ENCODE results near the gene XDH. TPM values are rescaled to one million over a fixed set of nuclear protein-coding genes. Genes with fewer than 3 reads are reported as not detected.

XDH gene
- total and polyA plus RNA-seq, 7 experiments from 2014 or later = 0.36 TPM; not detected in 6

- no peak for DNase-seq
- intact Hi-C loops (cut with micrococcal nuclease) = no loop called here
- ATAC-seq = no peak
- no peaks in the 10 kb centered on the region for H3K36me3 Mint-ChIP-seq
- Histone ChIP-seq H3K4me3 (ENCODE audit: low read length) (no peak overlapping the region), H3K27ac (ENCODE audit: low read depth, low read length) (no peak overlapping the region), H3K27me3 (ENCODE audit: control insufficient read depth in 2 of 2, insufficient read depth in 2 of 2, low read length in 2 of 2) (no peaks in the 10 kb centered on the region), H3K4me1 (ENCODE audit: control insufficient read depth in 2 of 2, insufficient read depth in 2 of 2, low read length in 2 of 2) (peaks cover 11 to 15% of the 10 kb centered on the region in 2 donors), H3K9me3 (ENCODE audit: control insufficient read depth in 2 of 3, low read length in 3 of 3) (no peaks in the 10 kb centered on the region), H3K36me3 (ENCODE audit: control insufficient read depth in 2 of 3, insufficient read depth in 3 of 3, low read length in 3 of 3) (no peaks in the 10 kb centered on the region)
- peaks cover 5 to 16% (median 12%) of the 10 kb centered on the region in 7 donors for H3K4me1 Mint-ChIP-seq
- POLR2A ChIA-PET = no interaction called here
- H3K27ac Mint-ChIP-seq = no peak overlapping the region
- CTCF ChIA-PET = no interaction called here
- H3K27me3 Mint-ChIP-seq = peaks cover 4 to 34% (median 30%) of the 10 kb centered on the region in 5 donors
- H3K4me3 Mint-ChIP-seq = no peak overlapping the region
- H3K9me3 Mint-ChIP-seq = peaks cover 0 to 3% (median 0%) of the 10 kb centered on the region in 11 donors
Observed at GRCh38 chr2:31430439-31431165, 16.1 kb upstream of the XDH start.

- DNase-seq = peak in 2 of 9 donors; percentile 14 to 23
- Histone ChIP-seq H3K36me3 (ENCODE audit: control insufficient read depth in 2 of 3, insufficient read depth in 3 of 3, low read length in 3 of 3) (no peaks in the 10 kb centered on the region), H3K4me1 (ENCODE audit: control insufficient read depth in 2 of 2, insufficient read depth in 2 of 2, low read length in 2 of 2) (peaks cover 11 to 15% of the 10 kb centered on the region in 2 donors), H3K9me3 (ENCODE audit: control insufficient read depth in 2 of 3, low read length in 3 of 3) (no peaks in the 10 kb centered on the region), H3K4me3 (ENCODE audit: low read length) (no peak overlapping the region), H3K27ac (ENCODE audit: low read depth, low read length) (no peak overlapping the region), H3K27me3 (ENCODE audit: control insufficient read depth in 2 of 2, insufficient read depth in 2 of 2, low read length in 2 of 2) (no peaks in the 10 kb centered on the region)
- peak overlapping the region in 1 of 9 donors; percentile 49 for H3K27ac Mint-ChIP-seq
- no peak for ATAC-seq
- ChIA-PET CTCF (no interaction called here), POLR2A (no interaction called here)
- no peaks in the 10 kb centered on the region for H3K36me3 Mint-ChIP-seq
- peaks cover 4 to 37% (median 32%) of the 10 kb centered on the region in 5 donors for H3K27me3 Mint-ChIP-seq
- H3K4me3 Mint-ChIP-seq = no peak overlapping the region
- peaks cover 5 to 16% (median 12%) of the 10 kb centered on the region in 7 donors for H3K4me1 Mint-ChIP-seq
- intact Hi-C loops (cut with micrococcal nuclease) = no loop called here
- H3K9me3 Mint-ChIP-seq = peaks cover 0 to 3% (median 0%) of the 10 kb centered on the region in 11 donors
Observed at GRCh38 chr2:31429759-31430438, 15.4 kb upstream of the XDH start.

GRCh38 chr2:31429040-31429439 lies 14.5 kb upstream of the XDH start:
- Histone ChIP-seq H3K4me3 (ENCODE audit: low read length) (no peak overlapping the region), H3K27ac (ENCODE audit: low read depth, low read length) (no peak overlapping the region), H3K36me3 (ENCODE audit: control insufficient read depth in 2 of 3, insufficient read depth in 3 of 3, low read length in 3 of 3) (no peaks in the 10 kb centered on the region), H3K4me1 (ENCODE audit: control insufficient read depth in 2 of 2, insufficient read depth in 2 of 2, low read length in 2 of 2) (peaks cover 11 to 15% of the 10 kb centered on the region in 2 donors), H3K27me3 (ENCODE audit: control insufficient read depth in 2 of 2, insufficient read depth in 2 of 2, low read length in 2 of 2) (no peaks in the 10 kb centered on the region), H3K9me3 (ENCODE audit: control insufficient read depth in 2 of 3, low read length in 3 of 3) (no peaks in the 10 kb centered on the region)
- DNase-seq (no peak), ATAC-seq (no peak)
- intact Hi-C loops (cut with micrococcal nuclease) = no loop called here
- H3K36me3 Mint-ChIP-seq = no peaks in the 10 kb centered on the region
- no peak overlapping the region for H3K27ac Mint-ChIP-seq
- CTCF ChIA-PET = no interaction called here
- no peak overlapping the region for H3K4me3 Mint-ChIP-seq
- H3K27me3 Mint-ChIP-seq = peaks cover 4 to 42% (median 35%) of the 10 kb centered on the region in 5 donors
- POLR2A ChIA-PET = no interaction called here
- peaks cover 5 to 16% (median 12%) of the 10 kb centered on the region in 7 donors for H3K4me1 Mint-ChIP-seq
- peaks cover 0 to 3% (median 0%) of the 10 kb centered on the region in 11 donors for H3K9me3 Mint-ChIP-seq

- H3K27me3 Mint-ChIP-seq = peaks cover 4 to 48% (median 37%) of the 10 kb centered on the region in 5 donors
- no peak overlapping the region for H3K27ac Mint-ChIP-seq
- Histone ChIP-seq H3K36me3 (ENCODE audit: control insufficient read depth in 2 of 3, insufficient read depth in 3 of 3, low read length in 3 of 3) (no peaks in the 10 kb centered on the region), H3K4me1 (ENCODE audit: control insufficient read depth in 2 of 2, insufficient read depth in 2 of 2, low read length in 2 of 2) (peaks cover 11 to 15% of the 10 kb centered on the region in 2 donors), H3K4me3 (ENCODE audit: low read length) (no peak overlapping the region), H3K9me3 (ENCODE audit: control insufficient read depth in 2 of 3, low read length in 3 of 3) (no peaks in the 10 kb centered on the region), H3K27me3 (ENCODE audit: control insufficient read depth in 2 of 2, insufficient read depth in 2 of 2, low read length in 2 of 2) (no peaks in the 10 kb centered on the region), H3K27ac (ENCODE audit: low read depth, low read length) (no peak overlapping the region)
- ChIA-PET CTCF (no interaction called here), POLR2A (no interaction called here)
- DNase-seq (no peak), ATAC-seq (no peak)
- intact Hi-C loops (cut with micrococcal nuclease) = no loop called here
- H3K4me3 Mint-ChIP-seq = no peak overlapping the region
- H3K4me1 Mint-ChIP-seq = peaks cover 5 to 16% (median 12%) of the 10 kb centered on the region in 7 donors
- H3K36me3 Mint-ChIP-seq = no peaks in the 10 kb centered on the region
- H3K9me3 Mint-ChIP-seq = peaks cover 0 to 5% (median 0%) of the 10 kb centered on the region in 11 donors
Observed at GRCh38 chr2:31428001-31428418, 13.5 kb upstream of the XDH start.

GRCh38 chr2:31426096-31426495 lies 11.6 kb upstream of the XDH start:
- intact Hi-C loops (cut with micrococcal nuclease) = no loop called here
- peaks cover 0 to 17% (median 2%) of the 10 kb centered on the region in 11 donors for H3K9me3 Mint-ChIP-seq
- H3K36me3 ChIP-seq (ENCODE audit: control insufficient read depth in 2 of 3, insufficient read depth in 3 of 3, low read length in 3 of 3) = no peaks in the 10 kb centered on the region
- peaks cover 5 to 16% (median 12%) of the 10 kb centered on the region in 7 donors for H3K4me1 Mint-ChIP-seq
- no peaks in the 10 kb centered on the region for H3K36me3 Mint-ChIP-seq
- no peak overlapping the region for H3K4me3 ChIP-seq (ENCODE audit: low read length)
- H3K27ac ChIP-seq (ENCODE audit: low read depth, low read length) = no peak overlapping the region
- H3K4me3 Mint-ChIP-seq = no peak overlapping the region
- CTCF ChIA-PET = no interaction called here
- no peak overlapping the region for H3K27ac Mint-ChIP-seq
- ATAC-seq (no peak), DNase-seq (no peak)
- POLR2A ChIA-PET = no interaction called here
- H3K4me1 ChIP-seq (ENCODE audit: control insufficient read depth in 2 of 2, insufficient read depth in 2 of 2, low read length in 2 of 2) = peaks cover 11 to 15% of the 10 kb centered on the region in 2 donors
- no peaks in the 10 kb centered on the region for H3K27me3 ChIP-seq (ENCODE audit: control insufficient read depth in 2 of 2, insufficient read depth in 2 of 2, low read length in 2 of 2)
- no peaks in the 10 kb centered on the region for H3K9me3 ChIP-seq (ENCODE audit: control insufficient read depth in 2 of 3, low read length in 3 of 3)
- H3K27me3 Mint-ChIP-seq = peaks cover 4 to 43% (median 35%) of the 10 kb centered on the region in 5 donors

- no peak overlapping the region for H3K4me3 Mint-ChIP-seq
- CTCF ChIA-PET = no interaction called here
- peaks cover 6 to 54% (median 19%) of the 10 kb centered on the region in 11 donors for H3K9me3 Mint-ChIP-seq
- no peaks in the 10 kb centered on the region for H3K36me3 ChIP-seq (ENCODE audit: control insufficient read depth in 2 of 3, insufficient read depth in 3 of 3, low read length in 3 of 3)
- no peak for DNase-seq
- peaks cover 0 to 4% (median 0%) of the 10 kb centered on the region in 7 donors for H3K4me1 Mint-ChIP-seq
- ATAC-seq = no peak
- H3K9me3 ChIP-seq (ENCODE audit: control insufficient read depth in 2 of 3, low read length in 3 of 3) = peaks cover 0 to 16% (median 0%) of the 10 kb centered on the region in 3 experiments
- no peaks in the 10 kb centered on the region for H3K27me3 ChIP-seq (ENCODE audit: control insufficient read depth in 2 of 2, insufficient read depth in 2 of 2, low read length in 2 of 2)
- H3K4me1 ChIP-seq (ENCODE audit: control insufficient read depth in 2 of 2, insufficient read depth in 2 of 2, low read length in 2 of 2) = no peaks in the 10 kb centered on the region
- H3K27ac ChIP-seq (ENCODE audit: low read depth, low read length) = no peak overlapping the region
- no peak overlapping the region for H3K27ac Mint-ChIP-seq
- peaks cover 9 to 37% (median 17%) of the 10 kb centered on the region in 5 donors for H3K27me3 Mint-ChIP-seq
- H3K4me3 ChIP-seq (ENCODE audit: low read length) = no peak overlapping the region
- intact Hi-C loops (cut with micrococcal nuclease) = no loop called here
- POLR2A ChIA-PET = no interaction called here
- H3K36me3 Mint-ChIP-seq = peaks cover 0 to 7% (median 4%) of the 10 kb centered on the region in 5 donors
Observed at GRCh38 chr2:31421634-31422033, 7.1 kb upstream of the XDH start.
